Measurements from ENCODE around the gene BRICD5. TPM values are rescaled to one million over a fixed set of nuclear protein-coding genes. Genes with fewer than 3 reads are reported as not detected.

Gene BRICD5
- total and polyA plus RNA-seq, 2 of the 13 experiments (the other 11 are each of a cell fraction or from before 2014, with no cell fraction given): 1.6 to 5.8 TPM

DNA sequence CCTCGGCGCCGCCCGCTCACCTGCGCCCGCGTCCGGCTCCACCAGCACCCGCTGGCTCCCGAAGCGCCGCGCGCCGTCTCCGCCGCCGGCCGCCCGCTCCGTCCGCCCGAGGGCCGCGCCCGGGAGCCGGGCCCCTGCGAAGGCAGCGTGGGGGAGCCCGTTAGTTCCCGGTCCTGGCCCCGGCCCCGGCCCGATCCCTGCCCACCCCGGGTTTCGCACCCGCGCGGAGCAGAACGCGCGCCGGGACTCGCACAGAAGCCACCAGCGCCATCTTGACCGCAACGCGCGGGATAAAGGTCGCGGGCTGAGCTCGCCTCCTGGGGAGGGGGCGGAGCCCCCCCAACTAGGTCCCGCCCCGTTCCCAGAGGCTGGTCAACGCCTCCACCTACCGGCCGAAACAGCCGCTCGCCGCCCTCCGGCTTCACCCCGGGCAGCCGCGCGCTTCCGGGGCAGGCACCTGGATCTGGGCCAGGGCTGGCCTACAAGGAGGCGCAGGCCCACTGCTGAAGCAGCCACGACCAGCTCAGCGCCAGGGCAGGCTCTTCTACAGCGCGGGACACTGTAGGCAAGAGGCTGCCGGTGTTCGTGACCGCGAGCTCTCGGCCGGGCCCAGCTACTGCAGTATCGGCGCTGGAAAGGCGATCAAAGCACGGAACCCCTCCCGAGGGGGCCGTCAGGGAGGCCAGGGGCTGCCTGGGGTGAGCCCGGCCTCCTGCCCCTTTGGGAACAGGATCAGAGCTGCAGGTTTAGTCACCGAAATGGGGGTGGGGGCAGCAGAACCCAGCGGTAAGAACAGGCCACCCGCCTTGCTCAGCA is 40.8 kb upstream of the BRICD5 start, which contains the start of gene ECI1 (continued):
- TF ChIP-seq, protein P1, sequence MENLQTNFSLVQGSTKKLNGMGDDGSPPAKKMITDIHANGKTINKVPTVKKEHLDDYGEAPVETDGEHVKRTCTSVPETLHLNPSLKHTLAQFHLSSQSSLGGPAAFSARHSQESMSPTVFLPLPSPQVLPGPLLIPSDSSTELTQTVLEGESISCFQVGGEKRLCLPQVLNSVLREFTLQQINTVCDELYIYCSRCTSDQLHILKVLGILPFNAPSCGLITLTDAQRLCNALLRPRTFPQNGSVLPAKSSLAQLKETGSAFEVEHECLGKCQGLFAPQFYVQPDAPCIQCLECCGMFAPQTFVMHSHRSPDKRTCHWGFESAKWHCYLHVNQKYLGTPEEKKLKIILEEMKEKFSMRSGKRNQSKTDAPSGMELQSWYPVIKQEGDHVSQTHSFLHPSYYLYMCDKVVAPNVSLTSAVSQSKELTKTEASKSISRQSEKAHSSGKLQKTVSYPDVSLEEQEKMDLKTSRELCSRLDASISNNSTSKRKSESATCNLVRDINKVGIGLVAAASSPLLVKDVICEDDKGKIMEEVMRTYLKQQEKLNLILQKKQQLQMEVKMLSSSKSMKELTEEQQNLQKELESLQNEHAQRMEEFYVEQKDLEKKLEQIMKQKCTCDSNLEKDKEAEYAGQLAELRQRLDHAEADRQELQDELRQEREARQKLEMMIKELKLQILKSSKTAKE (CRISPR knock-in tag; IDR thresholded peaks at IDR 0.05; ENCODE audit: borderline replicate concordance): peak; percentile 52; the same call in 1 of the 2 replicates
- no peak for TF ChIP-seq JDP2 (CRISPR knock-in tag; IDR thresholded peaks at IDR 0.05; ENCODE audit: borderline replicate concordance)
- TF ChIP-seq PRMT3 (CRISPR knock-in tag; IDR thresholded peaks at IDR 0.05; ENCODE audit: borderline replicate concordance, low read depth): no peak
- TF ChIP-seq, protein P2, sequence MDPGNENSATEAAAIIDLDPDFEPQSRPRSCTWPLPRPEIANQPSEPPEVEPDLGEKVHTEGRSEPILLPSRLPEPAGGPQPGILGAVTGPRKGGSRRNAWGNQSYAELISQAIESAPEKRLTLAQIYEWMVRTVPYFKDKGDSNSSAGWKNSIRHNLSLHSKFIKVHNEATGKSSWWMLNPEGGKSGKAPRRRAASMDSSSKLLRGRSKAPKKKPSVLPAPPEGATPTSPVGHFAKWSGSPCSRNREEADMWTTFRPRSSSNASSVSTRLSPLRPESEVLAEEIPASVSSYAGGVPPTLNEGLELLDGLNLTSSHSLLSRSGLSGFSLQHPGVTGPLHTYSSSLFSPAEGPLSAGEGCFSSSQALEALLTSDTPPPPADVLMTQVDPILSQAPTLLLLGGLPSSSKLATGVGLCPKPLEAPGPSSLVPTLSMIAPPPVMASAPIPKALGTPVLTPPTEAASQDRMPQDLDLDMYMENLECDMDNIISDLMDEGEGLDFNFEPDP (CRISPR knock-in tag; conservative IDR thresholded peaks at IDR 0.05): no peak
- no peak for TF ChIP-seq ZNF205 (CRISPR knock-in tag; IDR thresholded peaks at IDR 0.05)
- peak; percentile 55; the same call in 1 of the 2 replicates for TF ChIP-seq ZNF703 (CRISPR knock-in tag; IDR thresholded peaks at IDR 0.05; ENCODE audit: borderline replicate concordance)
- peak; percentile 52; the same call in 1 of the 2 replicates for TF ChIP-seq HES4 (CRISPR knock-in tag; IDR thresholded peaks at IDR 0.05; ENCODE audit: borderline replicate concordance)
- no peak; the same call in 1 of the 2 replicates for TF ChIP-seq FOXO1 (CRISPR knock-in tag; IDR thresholded peaks at IDR 0.05)
- TF ChIP-seq, protein P3, sequence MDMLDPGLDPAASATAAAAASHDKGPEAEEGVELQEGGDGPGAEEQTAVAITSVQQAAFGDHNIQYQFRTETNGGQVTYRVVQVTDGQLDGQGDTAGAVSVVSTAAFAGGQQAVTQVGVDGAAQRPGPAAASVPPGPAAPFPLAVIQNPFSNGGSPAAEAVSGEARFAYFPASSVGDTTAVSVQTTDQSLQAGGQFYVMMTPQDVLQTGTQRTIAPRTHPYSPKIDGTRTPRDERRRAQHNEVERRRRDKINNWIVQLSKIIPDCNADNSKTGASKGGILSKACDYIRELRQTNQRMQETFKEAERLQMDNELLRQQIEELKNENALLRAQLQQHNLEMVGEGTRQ (IDR thresholded peaks at IDR 0.05; ENCODE audit: low read depth, low read length): no peak
- TF ChIP-seq, protein P3 (CRISPR knock-in tag; IDR thresholded peaks at IDR 0.05; ENCODE audit: borderline replicate concordance): no peak; the same call in 1 of the 2 replicates
- no peak; the same call in 1 of the 2 replicates for TF ChIP-seq ZNF232 (CRISPR knock-in tag; IDR thresholded peaks at IDR 0.05; ENCODE audit: borderline replicate concordance)
- TF ChIP-seq, protein P4, sequence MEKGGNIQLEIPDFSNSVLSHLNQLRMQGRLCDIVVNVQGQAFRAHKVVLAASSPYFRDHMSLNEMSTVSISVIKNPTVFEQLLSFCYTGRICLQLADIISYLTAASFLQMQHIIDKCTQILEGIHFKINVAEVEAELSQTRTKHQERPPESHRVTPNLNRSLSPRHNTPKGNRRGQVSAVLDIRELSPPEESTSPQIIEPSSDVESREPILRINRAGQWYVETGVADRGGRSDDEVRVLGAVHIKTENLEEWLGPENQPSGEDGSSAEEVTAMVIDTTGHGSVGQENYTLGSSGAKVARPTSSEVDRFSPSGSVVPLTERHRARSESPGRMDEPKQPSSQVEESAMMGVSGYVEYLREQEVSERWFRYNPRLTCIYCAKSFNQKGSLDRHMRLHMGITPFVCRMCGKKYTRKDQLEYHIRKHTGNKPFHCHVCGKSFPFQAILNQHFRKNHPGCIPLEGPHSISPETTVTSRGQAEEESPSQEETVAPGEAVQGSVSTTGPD (CRISPR knock-in tag; IDR thresholded peaks at IDR 0.05): 0 out of 2 replicates have a peak, but pooled peaks have one; percentile 30
- TF ChIP-seq SP5 (CRISPR knock-in tag; IDR thresholded peaks at IDR 0.05; ENCODE audit: borderline replicate concordance, low read depth): peak; percentile 87
- TF ChIP-seq ZNF777 (CRISPR knock-in tag; IDR thresholded peaks at IDR 0.05): no peak; the same call in 1 of the 2 replicates
- peak; percentile 29; the same call in 1 of the 2 replicates for TF ChIP-seq RFXAP (CRISPR knock-in tag; IDR thresholded peaks at IDR 0.05; ENCODE audit: borderline replicate concordance)
- TF ChIP-seq, protein P5, sequence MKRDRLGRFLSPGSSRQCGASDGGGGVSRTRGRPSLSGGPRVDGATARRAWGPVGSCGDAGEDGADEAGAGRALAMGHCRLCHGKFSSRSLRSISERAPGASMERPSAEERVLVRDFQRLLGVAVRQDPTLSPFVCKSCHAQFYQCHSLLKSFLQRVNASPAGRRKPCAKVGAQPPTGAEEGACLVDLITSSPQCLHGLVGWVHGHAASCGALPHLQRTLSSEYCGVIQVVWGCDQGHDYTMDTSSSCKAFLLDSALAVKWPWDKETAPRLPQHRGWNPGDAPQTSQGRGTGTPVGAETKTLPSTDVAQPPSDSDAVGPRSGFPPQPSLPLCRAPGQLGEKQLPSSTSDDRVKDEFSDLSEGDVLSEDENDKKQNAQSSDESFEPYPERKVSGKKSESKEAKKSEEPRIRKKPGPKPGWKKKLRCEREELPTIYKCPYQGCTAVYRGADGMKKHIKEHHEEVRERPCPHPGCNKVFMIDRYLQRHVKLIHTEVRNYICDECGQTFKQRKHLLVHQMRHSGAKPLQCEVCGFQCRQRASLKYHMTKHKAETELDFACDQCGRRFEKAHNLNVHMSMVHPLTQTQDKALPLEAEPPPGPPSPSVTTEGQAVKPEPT (CRISPR knock-in tag; IDR thresholded peaks at IDR 0.05; ENCODE audit: low read depth): no peak
